Measurements from ENCODE around the gene ALKBH2.

Gene ALKBH2

DNA sequence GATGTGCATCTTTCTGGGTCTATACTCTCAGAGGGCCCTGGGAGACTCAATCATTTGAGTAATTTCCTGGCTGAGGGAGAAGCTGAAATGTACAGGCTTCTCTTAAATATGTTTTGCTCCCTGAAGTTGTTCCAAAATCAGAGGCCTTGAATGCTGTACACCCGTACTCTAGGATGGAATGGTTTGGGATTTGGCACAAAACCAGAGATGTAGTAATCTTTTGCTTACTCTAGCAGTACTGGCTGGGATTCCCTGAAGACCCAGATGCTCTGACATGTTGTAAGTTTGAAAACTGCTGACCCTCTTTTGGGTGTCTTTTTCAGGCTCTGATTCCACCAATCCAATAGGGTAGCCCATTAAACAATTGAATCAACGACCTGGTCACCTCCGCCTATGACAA, 33.5 kb upstream of the ALKBH2 start:
- no peaks in the 10 kb centered on the region for H3K9me3 ChIP-seq (ENCODE audit: control insufficient read depth, insufficient read depth, low read length)
- H3K4me3 ChIP-seq (ENCODE audit: low read length) = no peak overlapping the region
- no peak overlapping the region for H3K27ac ChIP-seq (ENCODE audit: low read depth, low read length)
- TF ChIP-seq, protein P1, sequence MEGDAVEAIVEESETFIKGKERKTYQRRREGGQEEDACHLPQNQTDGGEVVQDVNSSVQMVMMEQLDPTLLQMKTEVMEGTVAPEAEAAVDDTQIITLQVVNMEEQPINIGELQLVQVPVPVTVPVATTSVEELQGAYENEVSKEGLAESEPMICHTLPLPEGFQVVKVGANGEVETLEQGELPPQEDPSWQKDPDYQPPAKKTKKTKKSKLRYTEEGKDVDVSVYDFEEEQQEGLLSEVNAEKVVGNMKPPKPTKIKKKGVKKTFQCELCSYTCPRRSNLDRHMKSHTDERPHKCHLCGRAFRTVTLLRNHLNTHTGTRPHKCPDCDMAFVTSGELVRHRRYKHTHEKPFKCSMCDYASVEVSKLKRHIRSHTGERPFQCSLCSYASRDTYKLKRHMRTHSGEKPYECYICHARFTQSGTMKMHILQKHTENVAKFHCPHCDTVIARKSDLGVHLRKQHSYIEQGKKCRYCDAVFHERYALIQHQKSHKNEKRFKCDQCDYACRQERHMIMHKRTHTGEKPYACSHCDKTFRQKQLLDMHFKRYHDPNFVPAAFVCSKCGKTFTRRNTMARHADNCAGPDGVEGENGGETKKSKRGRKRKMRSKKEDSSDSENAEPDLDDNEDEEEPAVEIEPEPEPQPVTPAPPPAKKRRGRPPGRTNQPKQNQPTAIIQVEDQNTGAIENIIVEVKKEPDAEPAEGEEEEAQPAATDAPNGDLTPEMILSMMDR (IDR thresholded peaks at IDR 0.05; ENCODE audit: low read depth, low read length, poor library complexity, severe bottlenecking) = no peak
- TF ChIP-seq EZH2phosphoT487 (IDR thresholded peaks at IDR 0.05; ENCODE audit: borderline replicate concordance, low read length) = no peak
- peaks cover 9% of the 10 kb centered on the region for H3K27me3 ChIP-seq (ENCODE audit: control insufficient read depth, low read length)
- H3F3A ChIP-seq (ENCODE audit: control insufficient read depth, insufficient read depth) = no peaks in the 10 kb centered on the region
- H3K79me2 ChIP-seq (ENCODE audit: control insufficient read depth, low read length) = no peaks in the 10 kb centered on the region
- H3K9me2 ChIP-seq (replicated peaks; ENCODE audit: control insufficient read depth, low read length) = no peaks in the 10 kb centered on the region
- no peaks in the 10 kb centered on the region for H3K36me3 ChIP-seq (ENCODE audit: control insufficient read depth, low read length)
- H4K20me1 ChIP-seq (ENCODE audit: control insufficient read depth, insufficient read depth, low read depth, low read length) = no peaks in the 10 kb centered on the region
- no peaks in the 10 kb centered on the region for H3K4me1 ChIP-seq (ENCODE audit: control insufficient read depth, low read length)
- H3K4me2 ChIP-seq (ENCODE audit: low read length) = no peak overlapping the region

DNA sequence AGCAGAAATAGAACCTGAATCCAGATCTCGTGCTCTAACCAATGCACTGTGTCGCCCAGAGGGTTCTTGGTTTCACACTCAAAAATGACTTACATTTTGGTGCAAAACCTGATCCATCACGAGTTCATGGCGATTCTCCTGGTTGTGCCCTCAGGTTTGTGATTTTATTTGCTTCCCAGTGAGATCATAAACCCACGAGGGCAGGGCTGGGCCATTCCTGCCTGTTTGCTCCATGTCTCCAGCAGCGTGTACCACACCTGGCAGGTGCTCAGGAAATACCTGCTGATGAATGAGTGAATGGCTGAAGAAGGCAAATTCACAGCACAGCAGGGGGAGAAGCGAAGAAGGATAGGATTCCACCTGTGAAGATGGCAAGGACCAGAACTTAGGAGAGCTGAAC, 32.5 kb upstream of the ALKBH2 start:
- H3F3A ChIP-seq (ENCODE audit: control insufficient read depth, insufficient read depth) = no peaks in the 10 kb centered on the region
- H3K27ac ChIP-seq (ENCODE audit: low read depth, low read length) = no peak overlapping the region
- no peaks in the 10 kb centered on the region for H3K9me3 ChIP-seq (ENCODE audit: control insufficient read depth, insufficient read depth, low read length)
- H3K36me3 ChIP-seq (ENCODE audit: control insufficient read depth, low read length) = no peaks in the 10 kb centered on the region
- H4K20me1 ChIP-seq (ENCODE audit: control insufficient read depth, insufficient read depth, low read depth, low read length) = no peaks in the 10 kb centered on the region
- H3K4me2 ChIP-seq (ENCODE audit: low read length) = no peak overlapping the region
- no peaks in the 10 kb centered on the region for H3K9me2 ChIP-seq (replicated peaks; ENCODE audit: control insufficient read depth, low read length)
- H3K27me3 ChIP-seq (ENCODE audit: control insufficient read depth, low read length) = peaks cover 9% of the 10 kb centered on the region
- H3K4me1 ChIP-seq (ENCODE audit: control insufficient read depth, low read length) = no peaks in the 10 kb centered on the region
- no peak overlapping the region for H3K4me3 ChIP-seq (ENCODE audit: low read length)
- TF ChIP-seq EZH2phosphoT487 (IDR thresholded peaks at IDR 0.05; ENCODE audit: borderline replicate concordance, low read length) = no peak
- TF ChIP-seq, protein P1 (IDR thresholded peaks at IDR 0.05; ENCODE audit: low read depth, low read length, poor library complexity, severe bottlenecking) = no peak
- H3K79me2 ChIP-seq (ENCODE audit: control insufficient read depth, low read length) = no peaks in the 10 kb centered on the region

- H3K4me1 ChIP-seq (ENCODE audit: control insufficient read depth, low read length) = no peaks in the 10 kb centered on the region
- no peak overlapping the region for H3K4me2 ChIP-seq (ENCODE audit: low read length)
These were observed 31.8 kb upstream of the ALKBH2 start for GRCh38 chr12:109124878-109125648.

More at GRCh38 chr12:109124878-109125648, 31.8 kb upstream of the ALKBH2 start:
- Histone ChIP-seq H3K36me3 (ENCODE audit: control insufficient read depth, low read length) (no peaks in the 10 kb centered on the region), H3K79me2 (ENCODE audit: control insufficient read depth, low read length) (no peaks in the 10 kb centered on the region), H4K20me1 (ENCODE audit: control insufficient read depth, insufficient read depth, low read depth, low read length) (no peaks in the 10 kb centered on the region), H3K9me3 (ENCODE audit: control insufficient read depth, insufficient read depth, low read length) (no peaks in the 10 kb centered on the region), H3K4me3 (ENCODE audit: low read length) (no peak overlapping the region), H3K27me3 (ENCODE audit: control insufficient read depth, low read length) (peaks cover 9% of the 10 kb centered on the region), H3K27ac (ENCODE audit: low read depth, low read length) (no peak overlapping the region), H3K9me2 (replicated peaks; ENCODE audit: control insufficient read depth, low read length) (no peaks in the 10 kb centered on the region), H3F3A (ENCODE audit: control insufficient read depth, insufficient read depth) (no peaks in the 10 kb centered on the region)
- no peak for TF ChIP-seq EZH2phosphoT487 (IDR thresholded peaks at IDR 0.05; ENCODE audit: borderline replicate concordance, low read length)
- TF ChIP-seq, protein P1 (IDR thresholded peaks at IDR 0.05; ENCODE audit: low read depth, low read length, poor library complexity, severe bottlenecking) = no peak
